Hematopoietic multipotent progenitor cell treated with erythropoietin and hydrocortisone succinate and interleukin-3 and kit ligand, for 6 days (in vitro differentiated cells): ENCODE measurements around the gene CAPN10.
"Not testable (repeated sequence)": the region's sequence is repeated elsewhere in the genome, so short reads cannot be mapped to it uniquely, and the experiment has no call there.

Source experiments
- DNase-seq: peaks from one replicate; pipeline ENCODE4 v3.0.0-alpha.2; 2015

CAPN10 gene

GRCh38 chr2:240604291-240604938 is 17.9 kb downstream of the CAPN10 start:
- DNase-seq = peak; percentile 54

DNA sequence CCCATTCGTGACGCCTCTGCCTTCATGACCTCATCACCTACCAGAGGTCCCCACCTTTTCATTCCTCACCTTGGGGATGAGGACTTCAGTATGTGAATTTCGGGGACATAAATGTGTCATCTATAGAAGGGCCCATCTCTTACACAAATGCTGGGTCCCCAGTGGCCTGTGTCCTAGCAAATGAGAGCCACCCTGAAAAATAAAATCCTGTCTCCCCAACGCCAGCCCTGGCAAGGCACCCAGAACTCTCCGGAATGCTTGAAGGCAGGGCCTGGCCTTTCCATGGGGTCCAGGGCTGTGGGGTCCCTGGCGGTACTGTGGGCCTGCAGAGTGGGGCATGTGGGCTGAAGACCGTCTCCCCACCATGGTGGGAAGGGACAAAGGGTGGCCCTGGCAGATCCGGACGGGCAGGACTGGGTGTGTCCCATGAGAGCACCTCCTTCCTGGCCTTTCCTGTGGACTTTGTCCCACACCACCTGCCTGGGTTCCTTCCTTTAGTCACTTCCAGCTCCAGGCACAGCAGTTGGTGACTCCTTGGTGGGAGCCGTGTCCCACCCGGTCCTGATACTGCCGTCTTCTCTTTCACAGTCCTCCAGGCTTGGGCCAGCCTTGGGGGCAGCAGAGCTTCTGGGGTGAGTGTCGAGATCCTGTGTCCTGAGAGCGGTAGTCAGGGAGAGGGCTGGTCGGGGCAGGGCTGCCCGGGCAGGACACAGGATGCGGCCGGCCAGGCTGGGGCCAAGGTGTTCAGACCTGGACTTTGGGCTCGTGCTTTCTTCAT is 18.6 kb downstream of the CAPN10 start:
- no peak for DNase-seq

- no peak for DNase-seq
These were observed 19.6 kb downstream of the CAPN10 start for GRCh38 chr2:240605867-240606743.

- DNase-seq = peak; percentile 53
These were observed 25.2 kb downstream of the CAPN10 start for GRCh38 chr2:240611601-240612210.

DNA sequence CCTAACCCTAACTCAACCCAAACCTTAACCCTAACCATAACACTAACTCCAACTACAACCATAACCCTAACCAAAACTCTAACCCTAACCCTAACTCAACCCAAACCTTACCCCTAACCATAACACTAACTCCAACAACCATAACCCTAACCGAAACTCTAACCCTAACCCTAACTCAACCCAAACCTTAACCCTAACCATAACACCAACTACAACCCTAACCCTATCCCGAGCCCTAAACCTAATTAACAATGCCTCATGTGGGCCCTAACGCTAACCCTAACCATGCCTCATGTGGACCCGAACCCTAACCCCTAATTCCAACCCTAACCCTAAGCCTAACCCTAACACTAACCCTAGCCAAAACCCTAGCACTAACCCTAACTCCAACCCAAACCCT is 27.2 kb downstream of the CAPN10 start:
- DNase-seq = no peak

DNA sequence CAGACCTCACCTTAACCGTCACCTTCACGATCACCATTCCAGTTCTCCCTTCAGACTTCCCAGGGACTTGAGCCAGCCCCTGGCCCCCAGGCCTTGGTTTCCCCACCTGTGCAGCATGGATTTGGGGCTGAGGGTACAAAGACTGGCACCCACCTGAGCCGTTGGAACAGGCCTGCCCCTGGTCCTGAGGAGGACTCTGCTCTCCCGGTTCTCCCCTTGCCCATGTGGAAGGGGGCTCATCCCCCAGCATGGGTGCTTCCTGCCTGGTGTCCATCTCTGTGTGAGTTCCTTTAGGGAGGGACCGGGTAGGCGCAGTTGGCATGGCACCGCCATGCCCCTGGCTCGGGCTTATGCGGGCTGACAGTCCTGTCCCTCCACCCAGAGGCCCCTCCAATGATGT is 27.9 kb downstream of the CAPN10 start:
- no peak for DNase-seq

DNA sequence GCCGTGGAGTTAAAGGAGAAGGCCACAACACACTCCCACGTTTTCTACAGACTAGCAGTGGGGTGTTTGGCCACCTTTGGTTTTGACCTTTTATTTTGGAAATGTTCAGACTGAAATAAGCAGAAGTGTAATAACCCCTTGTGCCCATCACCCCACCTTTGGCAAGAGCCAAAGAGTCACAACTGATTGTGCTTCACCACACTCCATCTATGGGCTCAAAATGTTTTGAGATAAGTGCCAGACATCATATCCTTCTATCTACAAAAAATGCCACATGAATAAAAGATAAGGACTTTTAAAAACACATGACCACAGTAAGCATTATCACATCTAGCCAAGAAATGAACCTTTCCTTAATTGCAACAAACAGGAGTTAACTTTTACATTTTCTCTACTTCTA is 28.9 kb downstream of the CAPN10 start:
- DNase-seq = peak; percentile 72

DNA sequence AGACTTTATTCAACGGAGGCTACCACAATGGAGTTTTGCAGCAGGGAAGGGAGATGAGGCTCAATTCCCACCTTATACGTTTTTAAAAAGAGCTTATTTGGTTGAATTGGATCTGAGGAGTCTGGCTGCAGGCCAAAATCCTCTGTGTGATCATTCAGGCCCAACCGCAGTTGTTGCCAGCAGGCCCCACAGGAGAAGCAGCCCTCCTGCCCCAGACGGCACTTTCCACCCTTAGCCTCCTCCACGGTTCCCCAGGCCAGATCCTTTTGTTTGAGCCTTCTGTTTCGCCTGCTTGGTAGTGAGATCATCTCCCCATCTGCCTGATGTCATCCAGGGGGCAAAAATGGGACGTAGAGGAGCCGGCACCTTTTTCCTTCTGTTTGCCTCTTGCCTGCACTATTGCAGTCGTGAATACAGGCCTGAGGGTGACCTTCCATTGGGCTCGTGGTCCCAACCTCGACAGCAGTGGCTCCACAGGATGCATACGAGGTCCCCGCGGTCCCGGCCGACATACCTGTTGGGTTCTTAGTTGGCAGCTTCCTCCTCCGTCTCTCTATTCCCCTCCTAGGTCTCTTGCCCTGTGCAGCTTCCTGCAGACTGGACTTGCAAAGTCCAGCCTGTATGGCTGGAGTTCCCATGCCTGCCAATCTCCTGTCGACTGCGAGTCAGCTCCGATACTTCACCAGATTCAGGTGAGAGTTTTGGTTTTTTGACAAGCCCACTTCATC is 29.4 kb downstream of the CAPN10 start:
- DNase-seq = peak; percentile 75

DNA sequence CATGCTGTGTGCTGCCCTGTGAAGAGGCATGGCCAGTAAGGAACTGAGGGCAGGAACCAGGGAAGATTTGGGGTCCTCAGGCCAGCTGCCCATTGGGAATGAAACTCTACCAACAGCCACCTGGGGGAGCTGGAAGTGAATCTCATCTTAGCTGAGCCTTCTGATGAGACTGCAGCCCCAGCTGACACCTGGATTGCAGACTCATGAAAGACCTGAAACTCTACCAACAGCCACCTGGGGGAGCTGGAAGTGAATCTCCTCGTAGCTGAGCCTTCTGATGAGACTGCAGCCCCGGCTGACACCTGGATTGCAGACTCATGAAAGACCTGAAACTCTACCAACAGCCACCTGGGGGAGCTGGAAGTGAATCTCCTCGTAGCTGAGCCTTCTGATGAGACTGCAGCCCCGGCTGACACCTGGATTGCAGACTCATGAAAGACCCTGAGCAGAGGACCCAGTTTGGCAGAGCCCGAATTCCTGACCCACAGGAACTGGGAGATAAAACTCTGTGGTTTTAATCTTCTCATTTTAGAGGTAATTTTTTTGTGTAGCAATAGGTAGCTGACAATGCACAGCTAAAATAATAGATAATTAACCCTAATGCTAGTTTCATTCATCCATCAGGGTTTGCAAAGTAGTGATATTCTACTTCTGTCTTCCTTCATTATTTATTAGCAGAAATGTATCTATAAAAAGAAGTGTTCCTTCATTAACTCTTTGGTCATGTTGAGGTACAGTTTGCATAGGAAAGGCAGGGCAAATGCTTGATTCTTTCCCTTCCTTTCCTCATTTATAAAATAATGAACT is 30.5 kb downstream of the CAPN10 start:
- not testable (repeated sequence) for DNase-seq

DNA sequence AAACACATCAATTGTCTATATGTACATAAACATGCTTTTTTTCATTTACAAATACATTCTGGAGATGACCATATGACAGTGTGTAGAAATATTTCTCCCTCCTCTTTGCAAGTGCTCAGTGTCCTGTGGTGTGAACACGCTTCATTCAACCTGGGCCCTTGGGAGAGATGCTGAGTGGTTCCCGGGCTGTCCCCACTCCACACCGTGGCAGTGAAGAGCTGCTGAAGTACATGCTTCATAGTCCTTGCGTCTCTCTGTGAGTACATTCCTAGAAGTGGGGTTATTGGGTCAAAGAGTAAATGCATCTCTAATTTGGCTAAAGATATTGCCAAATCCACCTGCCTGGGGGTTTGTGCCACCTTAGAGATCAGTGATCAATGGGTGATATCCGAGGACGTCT is 32.2 kb downstream of the CAPN10 start:
- no peak for DNase-seq

DNA sequence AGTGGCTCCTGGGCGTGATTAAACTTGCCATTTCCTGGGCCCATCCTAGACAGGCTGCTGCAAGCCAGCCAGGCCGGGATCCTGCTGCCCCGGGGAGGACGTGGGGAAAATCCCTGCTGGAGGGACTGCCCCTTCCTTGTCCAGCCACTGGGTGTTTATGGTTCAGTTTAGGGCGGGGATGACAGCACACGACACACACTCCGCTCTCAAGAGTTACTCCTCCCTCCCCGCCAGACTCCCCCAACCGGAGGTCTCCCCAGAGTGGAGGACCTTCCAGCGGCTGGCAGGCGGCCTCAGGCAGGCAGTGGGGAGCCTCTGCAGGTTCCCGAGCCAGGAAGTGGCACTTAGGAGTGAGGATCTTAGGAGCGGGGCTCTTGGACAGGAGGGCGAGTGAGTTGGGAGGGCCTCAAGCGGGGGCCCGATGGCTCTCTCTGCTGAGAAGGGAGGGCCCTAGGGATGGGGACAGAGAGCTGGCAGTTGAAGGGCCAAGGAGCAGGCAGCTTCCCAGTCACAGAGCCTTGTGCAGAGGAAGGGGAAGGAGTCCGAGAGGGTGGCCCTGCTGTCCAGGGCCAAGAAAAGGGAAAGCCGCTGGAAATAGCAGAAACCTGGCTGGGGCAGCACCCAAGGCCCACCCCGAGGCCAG is 33.1 kb downstream of the CAPN10 start:
- DNase-seq = no peak

- no peak for DNase-seq
These were observed 33.7 kb downstream of the CAPN10 start for GRCh38 chr2:240620149-240620731.

GRCh38 chr2:240620859-240621258 is 34.3 kb downstream of the CAPN10 start:
- DNase-seq = no peak

GRCh38 chr2:240622060-240622411 is 35.5 kb downstream of the CAPN10 start:
- DNase-seq = no peak

DNA sequence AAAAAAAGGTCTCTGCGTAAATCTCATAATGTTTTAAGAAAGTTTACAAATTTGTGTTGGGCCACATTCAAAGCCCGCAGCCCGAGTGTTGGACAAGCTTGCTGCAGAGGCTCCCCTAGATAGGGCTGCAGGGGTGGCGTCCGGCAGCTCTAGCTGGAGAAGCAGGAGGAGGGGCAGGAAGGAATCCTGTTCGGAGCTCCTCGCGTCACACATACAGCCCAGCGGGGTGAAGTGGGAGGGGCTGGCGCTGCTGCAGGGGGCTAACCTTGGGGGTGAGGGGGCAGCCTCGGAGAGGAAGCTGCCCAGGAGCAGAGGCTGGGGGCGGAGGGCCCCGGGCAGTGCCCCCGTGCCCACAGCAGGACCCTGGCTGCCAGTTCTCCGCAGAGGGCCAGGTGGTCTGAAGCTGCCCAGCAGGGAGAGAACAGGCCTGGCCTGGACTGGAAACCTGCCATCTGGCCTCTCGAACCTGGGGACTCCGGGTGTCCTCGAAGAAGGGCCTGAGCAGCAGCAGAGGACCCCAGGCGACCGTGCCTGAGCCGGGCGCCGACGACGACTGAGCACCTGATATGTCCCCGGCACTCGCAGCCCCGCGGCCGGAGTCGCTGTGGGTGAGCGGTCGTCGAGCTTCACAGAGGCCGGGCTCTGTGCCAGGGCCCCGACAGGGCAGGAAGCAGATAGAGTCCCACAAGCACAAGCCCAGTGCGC is 36.1 kb downstream of the CAPN10 start:
- peak; percentile 89 for DNase-seq

DNA sequence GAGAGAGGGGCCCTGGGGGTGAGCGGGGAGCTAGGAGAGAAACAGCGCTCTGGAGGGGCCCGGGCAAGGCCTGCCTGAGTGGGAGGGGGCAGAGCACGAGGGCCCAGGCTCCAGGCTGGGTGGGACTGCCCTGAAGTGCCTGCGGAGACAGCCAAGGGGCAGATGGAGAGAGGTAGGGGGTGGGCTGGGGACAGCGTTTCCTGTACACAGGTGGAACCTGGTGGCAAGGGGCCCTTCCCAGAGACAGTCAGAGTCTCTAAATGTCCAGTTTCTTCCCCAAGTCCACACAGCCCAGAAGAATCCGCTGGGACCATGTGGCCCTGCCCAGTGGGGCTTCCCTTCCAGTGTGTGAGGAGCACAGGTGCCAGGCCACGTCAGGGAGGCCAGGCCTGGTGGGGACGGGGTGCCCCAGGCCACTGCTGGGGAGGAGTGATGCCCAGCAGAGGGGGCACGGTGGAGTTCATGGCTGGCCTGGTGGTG is 37.0 kb downstream of the CAPN10 start:
- no peak for DNase-seq

DNA sequence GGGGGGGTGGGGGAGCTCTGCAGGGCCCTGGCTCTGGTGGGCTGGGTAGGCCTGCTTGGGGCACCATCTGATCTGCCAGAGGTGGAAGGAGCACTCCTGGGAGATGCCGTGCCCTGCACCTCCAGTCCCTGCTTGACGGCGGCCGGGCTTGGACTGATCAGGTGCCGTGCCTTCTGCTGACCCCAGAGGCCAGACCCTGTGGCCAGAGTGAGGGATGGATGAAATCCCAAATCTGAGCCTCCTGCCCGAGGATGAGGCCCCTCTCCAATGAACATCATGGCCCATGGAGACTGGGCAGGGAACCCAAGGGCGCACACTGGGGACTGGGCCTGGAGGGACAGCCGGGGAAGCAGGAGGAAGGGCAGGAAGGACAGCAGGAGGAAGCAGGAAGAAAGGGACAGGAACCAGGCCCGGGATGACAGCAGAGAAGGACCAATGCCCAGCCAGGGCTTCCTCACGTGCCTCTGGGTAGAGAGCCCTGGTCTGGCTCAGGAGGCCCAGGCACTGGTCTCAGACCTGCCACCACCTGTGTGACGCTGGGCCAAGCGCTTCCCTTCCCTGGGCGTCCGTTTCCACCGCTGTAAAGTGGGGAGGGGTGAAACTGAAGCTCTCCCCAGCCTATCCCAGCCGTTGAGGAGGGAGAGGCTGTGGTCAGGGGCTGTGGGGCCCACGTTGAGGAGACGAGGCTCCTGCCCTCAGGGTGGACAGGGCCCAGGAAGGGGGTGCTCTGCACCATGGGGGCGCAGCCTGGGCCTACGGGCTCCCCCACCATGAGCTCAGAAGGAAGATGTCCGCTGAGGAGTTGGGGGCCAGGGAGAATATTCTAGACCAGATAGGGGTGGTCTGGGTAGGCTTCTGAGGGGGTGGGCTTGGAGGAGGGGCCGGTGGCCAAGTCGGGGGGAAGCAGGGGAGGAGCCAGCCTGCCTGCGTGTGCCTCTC is 37.7 kb downstream of the CAPN10 start:
- no peak for DNase-seq

DNA sequence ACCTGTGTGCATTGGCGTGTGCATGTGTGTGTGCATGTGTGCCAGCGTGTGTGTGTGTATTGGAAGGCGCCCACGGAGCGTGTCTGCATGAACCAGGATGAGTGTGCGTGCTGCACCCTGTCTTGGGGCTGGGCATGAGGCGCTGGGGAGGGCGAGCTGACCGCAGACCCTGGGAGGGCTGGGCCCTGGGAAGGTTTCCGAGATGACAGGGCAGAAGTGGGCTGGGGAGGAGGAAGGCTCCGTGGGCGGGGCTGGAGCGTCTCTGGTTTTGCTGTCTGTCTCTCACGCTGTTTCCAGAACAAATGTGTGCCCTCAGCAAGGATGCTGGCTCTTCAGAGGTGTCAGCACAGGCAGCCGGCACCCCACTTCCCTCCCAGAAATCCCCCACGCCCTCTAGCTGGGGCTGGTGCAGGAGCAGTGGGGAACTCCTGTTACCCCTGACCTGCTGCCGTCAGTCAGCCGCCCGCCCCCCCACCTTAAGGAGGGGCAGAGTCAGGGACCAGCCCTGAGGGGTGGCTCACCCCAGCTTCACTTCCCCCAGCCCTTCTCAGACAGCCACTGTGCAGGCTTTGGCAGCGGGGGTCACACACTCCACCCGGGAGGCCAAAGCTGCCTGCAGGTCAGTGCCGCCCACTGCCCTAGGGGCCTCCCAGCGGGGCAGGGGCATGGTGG is 38.6 kb downstream of the CAPN10 start, which contains the start of gene GPR35:
Gene GPR35 (plus strand): TSS at position 531 of the 672 bp plus-strand sequence. CDS start 4,473 bp downstream, outside the sequence.
- DNase-seq = peak; percentile 91
